K562 (cell line): ENCODE results near the gene BIVM. TPM values are rescaled to one million over a fixed set of nuclear protein-coding genes. Genes with fewer than 3 reads are reported as not detected.

ENCODE experiments used
- ATAC-seq: fragments of 200-7000 bp; cut with Tn5 transposase; 3 replicates; pipeline ENCODE4 v1.9.1; 2020; ENCODE audit warnings: moderate library complexity
- BruUV-seq: library from RNA; stranded (reverse); fragments of 400-500 nt; replicated peaks from 2 replicates; lab custom pipeline; 2021; lab: Mats Ljungman, UMichigan
- CTCF ChIA-PET: fragments of 300-600 bp; formaldehyde crosslinking; extraction: SDS; loops from one replicate; lab custom pipeline; 2021; ENCODE audit warnings: low intra/inter-chr PET ratio; lab: Yijun Ruan, JAX
- POLR2A ChIA-PET: fragments of 300-600, 350-650 bp; sonication (Branson Sonifier 250); formaldehyde crosslinking; extraction: SDS; loops from one replicate; lab custom pipeline; 2021; ENCODE audit warnings: antibody characterized with exemption, inconsistent platforms; lab: Yijun Ruan, JAX
- DNase-seq, 4 experiments: peaks; one replicate each; pipeline versions ENCODE4 v3.0.0 to v3.0.0-alpha.2; 2011 to 2018; ENCODE audit warnings: low spot score in 3 of 4, mixed read lengths in 3 of 4; ENCODE audit errors: extremely low read depth in 1 of 4
- FAIRE-seq: peaks from 2 replicates; lab custom pipeline; 2011; peaks lifted over from hg19 to GRCh38; lab: Jason Lieb, UNC
- H2AFZ ChIP-seq: 2 replicates; pipeline ENCODE4 v1.6.0; 2011; ENCODE audit warnings: low read depth, low read length, control low read depth, inconsistent platforms
- H3K27ac ChIP-seq: fragments of 200-600 bp; 3 replicates; pipeline ENCODE4 v1.8.0; 2011; ENCODE audit warnings: low read depth, mild to moderate bottlenecking, control low read depth, inconsistent platforms, low read length, moderate library complexity, mixed read lengths; ENCODE audit errors: extremely low read depth
- H3K27me3 ChIP-seq, 2 experiments: fragments of 300-600 bp in 1 of 2; 2 replicates in 1 of 2; 3 replicates in 1 of 2; pipeline versions ENCODE4 v1.6.0 to v1.8.0; 2011; ENCODE audit warnings: inconsistent platforms in 2 of 2, low read length in 2 of 2, mild to moderate bottlenecking in 1 of 2, mixed read lengths in 1 of 2, moderate library complexity in 1 of 2; ENCODE audit not compliant: control insufficient read depth in 2 of 2, insufficient read depth in 2 of 2
- H3K36me3 ChIP-seq: fragments of 300-600 bp; 3 replicates; pipeline ENCODE4 v1.8.0; 2011; ENCODE audit warnings: mild to moderate bottlenecking, low read length, inconsistent platforms; ENCODE audit not compliant: control insufficient read depth, insufficient read depth
- H3K4me1 ChIP-seq, 2 experiments: fragments of 200-600 bp in 1 of 2; replicated peaks in 1 of 2; 2 replicates in 1 of 2; 3 replicates in 1 of 2; pipeline versions ENCODE4 v1.5.1 to v1.8.0; 2011; ENCODE audit warnings: inconsistent platforms in 2 of 2, low read length in 2 of 2, mild to moderate bottlenecking in 1 of 2, mixed read lengths in 1 of 2, moderate library complexity in 1 of 2; ENCODE audit not compliant: control insufficient read depth in 2 of 2, insufficient read depth in 2 of 2
- H3K4me2 ChIP-seq: 2 replicates; pipeline ENCODE4 v1.6.1; 2011; ENCODE audit warnings: low read length, control low read depth, inconsistent platforms, mixed read lengths; ENCODE audit not compliant: insufficient read depth
- H3K4me3 ChIP-seq: fragments of 200-600 bp; sonication (generic), shearing (Covaris generic); 2 replicates; pipeline ENCODE4 v1.5.1; 2016; ENCODE audit warnings: control low read depth, inconsistent platforms
- H3K79me2 ChIP-seq: fragments of 200-600 bp; 3 replicates; pipeline ENCODE4 v1.8.0; 2011; ENCODE audit warnings: low read length, inconsistent platforms; ENCODE audit not compliant: control insufficient read depth, insufficient read depth
- H3K9ac ChIP-seq, 2 experiments: 2 replicates each; pipeline versions ENCODE4 v1.6.0 to v1.6.1; 2011; ENCODE audit warnings: low read depth in 2 of 2, low read length in 2 of 2, control low read depth in 1 of 2, inconsistent platforms in 1 of 2, mild to moderate bottlenecking in 1 of 2, mixed read lengths in 1 of 2; ENCODE audit not compliant: insufficient read depth in 1 of 2
- H3K9me1 ChIP-seq: one replicate; pipeline ENCODE4 v1.6.0; 2011; ENCODE audit warnings: inconsistent platforms, mild to moderate bottlenecking, low read length, moderate library complexity; ENCODE audit not compliant: control insufficient read depth, insufficient read depth
- H3K9me3 ChIP-seq: replicated peaks from 2 replicates; pipeline ENCODE4 v1.5.1; 2011; ENCODE audit warnings: low read depth, low read length, inconsistent platforms; ENCODE audit not compliant: control insufficient read depth, insufficient read depth
- H4K20me1 ChIP-seq: replicated peaks from 2 replicates; pipeline ENCODE4 v1.6.1; 2011; ENCODE audit warnings: low read length, inconsistent platforms, mixed read lengths; ENCODE audit not compliant: control insufficient read depth, insufficient read depth
- BRCA1 ChIP-seq, 2 experiments: fragments of 450-650 bp in 1 of 2; sonication (generic) in 1 of 2; formaldehyde crosslinking in 1 of 2; IDR thresholded peaks; 2 replicates each; pipeline versions ENCODE4 v1.5.0 to v1.6.1; 2017 to 2020; ENCODE audit warnings: mild to moderate bottlenecking in 1 of 2, missing genetic modification reagents in 1 of 2
- ELF2 ChIP-seq: fragments of 250-450 bp; sonication (Bioruptor Pico); IDR thresholded peaks from 2 replicates; pipeline ENCODE4 v1.5.0; 2021; ENCODE audit warnings: mild to moderate bottlenecking
- HCFC1 ChIP-seq: IDR thresholded peaks from 2 replicates; pipeline ENCODE4 v1.6.1; 2012; ENCODE audit warnings: low read depth, low read length, improper control_type of control experiment
- MAFG ChIP-seq: fragments of 450-650 bp; conservative IDR thresholded peaks from 2 replicates; pipeline ENCODE4 v1.6.1; 2016; ENCODE audit warnings: missing genetic modification characterization, missing compliant biosample characterization
- TAF15 ChIP-seq: fragments of 200-400 bp; formaldehyde crosslinking; IDR thresholded peaks from 2 replicates; pipeline ENCODE4 v1.6.1; 2017; ENCODE audit warnings: mild to moderate bottlenecking, low read depth, low read length, moderate library complexity
- ZBTB17 ChIP-seq: fragments of 450-650 bp; formaldehyde crosslinking; IDR thresholded peaks from 2 replicates; pipeline ENCODE4 v1.4.0; 2020; ENCODE audit warnings: mild to moderate bottlenecking
- ZNF197 ChIP-seq: fragments of 200-800 bp; sonication (Bioruptor generic); IDR thresholded peaks from 2 replicates; pipeline ENCODE4 v1.6.1; 2016; ENCODE audit warnings: low read depth, missing genetic modification characterization, missing compliant biosample characterization
- ZNF431 ChIP-seq: sonication (generic); formaldehyde crosslinking; IDR thresholded peaks from 2 replicates; pipeline ENCODE4 v1.8.0; 2022; ENCODE audit warnings: mild to moderate bottlenecking, missing genetic modification reagents
- ZNF77 ChIP-seq: fragments of 250-450 bp; sonication (Bioruptor Pico); IDR thresholded peaks from 2 replicates; pipeline ENCODE4 v1.5.0; 2020
- WGBS: fragments of 100-300 bp; shearing (Covaris generic); methylation state at CpG from one replicate; pipeline ENCODE4 v1.1.6; 2016; ENCODE audit warnings: low coverage, mixed read lengths; ENCODE audit not compliant: insufficient coverage; ENCODE audit errors: missing lambda C conversion rate; 5-methylcytosine and 5-hydroxymethylcytosine counted together
- in situ Hi-C: fragments of 300-500 bp; cut with MboI; formaldehyde crosslinking; loops from 4 replicates; pipeline ENCODE4 v1.15.0; 2018; ENCODE audit warnings: inconsistent platforms, mixed read lengths
- intact Hi-C: fragments of 100-400 bp; cut with micrococcal nuclease; formaldehyde crosslinking; loops from 2 replicates; pipeline ENCODE4 v1.14.2; 2022
- polyA plus RNA-seq, 8 experiments: library from polyadenylated mRNA; depleted of rRNA in 4 of 8; stranded (reverse) in 5 of 8; unstranded in 3 of 8; fragments of >200 nt; fragmentation: Nextera tagmentation in 2 of 8; fragmentation: Illumina TruSeq in 1 of 8; extraction: Ambion mirVana in 2 of 8; extraction: Trizol in 1 of 8; gene quantifications; 2 replicates each; pipeline versions ENCODE4 v1.2.1 to v1.2.3, GENCODE V29; 2011 to 2014; ENCODE audit warnings: inconsistent platforms in 1 of 8, missing spikeins in 1 of 8
- total RNA-seq, 7 experiments: library from RNA; depleted of rRNA in 6 of 7; stranded (reverse); fragments of >200 nt in 6 of 7; fragmentation: Illumina TruSeq in 2 of 7; extraction: Trizol in 2 of 7; gene quantifications; 2 replicates each; pipeline versions ENCODE4 v1.2.1 to v1.2.3, GENCODE V29; 2011 to 2021; ENCODE audit warnings: low replicate concordance in 1 of 7
- TF ChIP-seq, protein P1 (sequence below): fragments of 450-650 bp; formaldehyde crosslinking; IDR thresholded peaks from 2 replicates; pipeline ENCODE4 v1.4.0; 2022; ENCODE audit warnings: mild to moderate bottlenecking, moderate library complexity
- TF ChIP-seq, protein P2 (sequence below): fragments of 250-450 bp; sonication (Bioruptor Pico); IDR thresholded peaks from 2 replicates; pipeline ENCODE4 v1.4.0; 2020
- TF ChIP-seq, protein P3 (sequence below): sonication (generic); formaldehyde crosslinking; IDR thresholded peaks from 2 replicates; pipeline ENCODE4 v1.8.0; 2023; ENCODE audit warnings: mild to moderate bottlenecking, missing genetic modification reagents
- TF ChIP-seq, protein P4 (sequence below): fragments of 450-650 bp; IDR thresholded peaks from 2 replicates; pipeline ENCODE4 v1.6.1; 2016

BIVM gene
- total and polyA plus RNA-seq, 9 of the 15 experiments (the other 6 are each of a cell fraction or from before 2014, with no cell fraction given), result 3.6 to 23.1 (median 16.8) TPM

DNA sequence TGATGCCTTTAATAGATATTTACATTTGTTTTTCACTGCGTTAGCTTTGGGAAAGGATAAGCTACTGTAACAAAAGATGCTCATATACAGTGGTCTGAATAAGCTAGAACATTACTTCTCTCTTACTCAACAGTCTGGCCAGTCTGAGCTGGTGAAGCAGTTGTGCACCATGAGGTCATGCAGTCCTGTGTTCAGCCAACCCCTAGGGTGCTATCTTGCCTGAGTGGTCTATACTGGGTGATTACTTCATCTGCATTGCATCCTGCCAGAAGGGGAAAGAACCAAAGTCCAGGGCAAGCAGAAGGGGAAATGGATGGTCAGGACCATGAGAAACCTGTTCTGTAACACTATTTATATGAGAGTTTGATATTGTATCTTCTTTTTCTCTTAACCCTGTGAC, 78.4 kb downstream of the BIVM start:
- no TSS peak for BruUV-seq
- H2AFZ ChIP-seq, result no peak overlapping the region
- TF ChIP-seq, protein P1, sequence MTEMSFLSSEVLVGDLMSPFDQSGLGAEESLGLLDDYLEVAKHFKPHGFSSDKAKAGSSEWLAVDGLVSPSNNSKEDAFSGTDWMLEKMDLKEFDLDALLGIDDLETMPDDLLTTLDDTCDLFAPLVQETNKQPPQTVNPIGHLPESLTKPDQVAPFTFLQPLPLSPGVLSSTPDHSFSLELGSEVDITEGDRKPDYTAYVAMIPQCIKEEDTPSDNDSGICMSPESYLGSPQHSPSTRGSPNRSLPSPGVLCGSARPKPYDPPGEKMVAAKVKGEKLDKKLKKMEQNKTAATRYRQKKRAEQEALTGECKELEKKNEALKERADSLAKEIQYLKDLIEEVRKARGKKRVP (CRISPR knock-in tag), result no peak
- TF ChIP-seq, protein P2, sequence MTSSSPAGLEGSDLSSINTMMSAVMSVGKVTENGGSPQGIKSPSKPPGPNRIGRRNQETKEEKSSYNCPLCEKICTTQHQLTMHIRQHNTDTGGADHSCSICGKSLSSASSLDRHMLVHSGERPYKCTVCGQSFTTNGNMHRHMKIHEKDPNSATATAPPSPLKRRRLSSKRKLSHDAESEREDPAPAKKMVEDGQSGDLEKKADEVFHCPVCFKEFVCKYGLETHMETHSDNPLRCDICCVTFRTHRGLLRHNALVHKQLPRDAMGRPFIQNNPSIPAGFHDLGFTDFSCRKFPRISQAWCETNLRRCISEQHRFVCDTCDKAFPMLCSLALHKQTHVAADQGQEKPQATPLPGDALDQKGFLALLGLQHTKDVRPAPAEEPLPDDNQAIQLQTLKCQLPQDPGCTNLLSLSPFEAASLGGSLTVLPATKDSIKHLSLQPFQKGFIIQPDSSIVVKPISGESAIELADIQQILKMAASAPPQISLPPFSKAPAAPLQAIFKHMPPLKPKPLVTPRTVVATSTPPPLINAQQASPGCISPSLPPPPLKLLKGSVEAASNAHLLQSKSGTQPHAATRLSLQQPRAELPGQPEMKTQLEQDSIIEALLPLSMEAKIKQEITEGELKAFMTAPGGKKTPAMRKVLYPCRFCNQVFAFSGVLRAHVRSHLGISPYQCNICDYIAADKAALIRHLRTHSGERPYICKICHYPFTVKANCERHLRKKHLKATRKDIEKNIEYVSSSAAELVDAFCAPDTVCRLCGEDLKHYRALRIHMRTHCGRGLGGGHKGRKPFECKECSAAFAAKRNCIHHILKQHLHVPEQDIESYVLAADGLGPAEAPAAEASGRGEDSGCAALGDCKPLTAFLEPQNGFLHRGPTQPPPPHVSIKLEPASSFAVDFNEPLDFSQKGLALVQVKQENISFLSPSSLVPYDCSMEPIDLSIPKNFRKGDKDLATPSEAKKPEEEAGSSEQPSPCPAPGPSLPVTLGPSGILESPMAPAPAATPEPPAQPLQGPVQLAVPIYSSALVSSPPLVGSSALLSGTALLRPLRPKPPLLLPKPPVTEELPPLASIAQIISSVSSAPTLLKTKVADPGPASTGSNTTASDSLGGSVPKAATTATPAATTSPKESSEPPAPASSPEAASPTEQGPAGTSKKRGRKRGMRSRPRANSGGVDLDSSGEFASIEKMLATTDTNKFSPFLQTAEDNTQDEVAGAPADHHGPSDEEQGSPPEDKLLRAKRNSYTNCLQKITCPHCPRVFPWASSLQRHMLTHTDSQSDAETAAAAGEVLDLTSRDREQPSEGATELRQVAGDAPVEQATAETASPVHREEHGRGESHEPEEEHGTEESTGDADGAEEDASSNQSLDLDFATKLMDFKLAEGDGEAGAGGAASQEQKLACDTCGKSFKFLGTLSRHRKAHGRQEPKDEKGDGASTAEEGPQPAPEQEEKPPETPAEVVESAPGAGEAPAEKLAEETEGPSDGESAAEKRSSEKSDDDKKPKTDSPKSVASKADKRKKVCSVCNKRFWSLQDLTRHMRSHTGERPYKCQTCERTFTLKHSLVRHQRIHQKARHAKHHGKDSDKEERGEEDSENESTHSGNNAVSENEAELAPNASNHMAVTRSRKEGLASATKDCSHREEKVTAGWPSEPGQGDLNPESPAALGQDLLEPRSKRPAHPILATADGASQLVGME, result no peak
- TF ChIP-seq TAF15 (no peak), ZBTB17 (CRISPR knock-in tag) (no peak), MAFG (tag) (no peak), BRCA1 (IDR thresholded peaks at IDR 0.05) (no peak), BRCA1 (CRISPR knock-in tag; IDR thresholded peaks at IDR 0.05) (no peak), ZNF77 (CRISPR knock-in tag) (no peak), ZNF197 (CRISPR knock-in tag) (no peak), HCFC1 (no peak), ELF2 (CRISPR knock-in tag) (no peak), ZNF431 (CRISPR knock-in tag) (no peak)
- TF ChIP-seq, protein P3, sequence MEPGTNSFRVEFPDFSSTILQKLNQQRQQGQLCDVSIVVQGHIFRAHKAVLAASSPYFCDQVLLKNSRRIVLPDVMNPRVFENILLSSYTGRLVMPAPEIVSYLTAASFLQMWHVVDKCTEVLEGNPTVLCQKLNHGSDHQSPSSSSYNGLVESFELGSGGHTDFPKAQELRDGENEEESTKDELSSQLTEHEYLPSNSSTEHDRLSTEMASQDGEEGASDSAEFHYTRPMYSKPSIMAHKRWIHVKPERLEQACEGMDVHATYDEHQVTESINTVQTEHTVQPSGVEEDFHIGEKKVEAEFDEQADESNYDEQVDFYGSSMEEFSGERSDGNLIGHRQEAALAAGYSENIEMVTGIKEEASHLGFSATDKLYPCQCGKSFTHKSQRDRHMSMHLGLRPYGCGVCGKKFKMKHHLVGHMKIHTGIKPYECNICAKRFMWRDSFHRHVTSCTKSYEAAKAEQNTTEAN (CRISPR knock-in tag), result no peak
- TF ChIP-seq, protein P4, sequence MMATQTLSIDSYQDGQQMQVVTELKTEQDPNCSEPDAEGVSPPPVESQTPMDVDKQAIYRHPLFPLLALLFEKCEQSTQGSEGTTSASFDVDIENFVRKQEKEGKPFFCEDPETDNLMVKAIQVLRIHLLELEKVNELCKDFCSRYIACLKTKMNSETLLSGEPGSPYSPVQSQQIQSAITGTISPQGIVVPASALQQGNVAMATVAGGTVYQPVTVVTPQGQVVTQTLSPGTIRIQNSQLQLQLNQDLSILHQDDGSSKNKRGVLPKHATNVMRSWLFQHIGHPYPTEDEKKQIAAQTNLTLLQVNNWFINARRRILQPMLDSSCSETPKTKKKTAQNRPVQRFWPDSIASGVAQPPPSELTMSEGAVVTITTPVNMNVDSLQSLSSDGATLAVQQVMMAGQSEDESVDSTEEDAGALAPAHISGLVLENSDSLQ, result no peak

More for the DNA sequence above, 78.4 kb downstream of the BIVM start:
- no peak for FAIRE-seq
- no peaks in the 10 kb centered on the region for H3K27me3 ChIP-seq
- no peaks in the 10 kb centered on the region for H3K9me1 ChIP-seq
- H3K9ac ChIP-seq, result no peak overlapping the region
- H4K20me1 ChIP-seq, result no peaks in the 10 kb centered on the region
- intact Hi-C loops (no loop called here), in situ Hi-C loops (no loop called here)
- no peaks in the 10 kb centered on the region for H3K4me1 ChIP-seq
- ATAC-seq, result peak; percentile 42
- CTCF ChIA-PET, result no interaction called here
- no peak overlapping the region for H3K4me3 ChIP-seq
- no peak overlapping the region for H3K4me2 ChIP-seq
- no peaks in the 10 kb centered on the region for H3K9me3 ChIP-seq
- POLR2A ChIA-PET, result no interaction called here
- H3K27ac ChIP-seq, result no peak overlapping the region
- DNase-seq, result no peak
- WGBS, result 83% methylated on average over 1 of the region's 1 CpG
- peaks cover 28% of the 10 kb centered on the region; the same call in 1 of the 3 replicates for H3K36me3 ChIP-seq
- H3K79me2 ChIP-seq, result no peaks in the 10 kb centered on the region
